HG02588 (cell line): ENCODE data around the gene PSMA7.

Experiments
- ATAC-seq: cut with Tn5 transposase; IDR thresholded peaks from one replicate; pipeline ENCODE4 v1.9.1; 2021; ENCODE audit warnings: mild to moderate bottlenecking, moderate library complexity; ENCODE audit not compliant: unreplicated experiment

Gene PSMA7

GRCh38 chr20:62137478-62138203 is 5.6 kb downstream of the PSMA7 start:
- no peak for ATAC-seq

GRCh38 chr20:62137092-62137384 is 6.2 kb downstream of the PSMA7 start:
- ATAC-seq: no peak

GRCh38 chr20:62136283-62137091 is 6.7 kb downstream of the PSMA7 start:
- no peak for ATAC-seq

GRCh38 chr20:62135573-62136266 is 7.5 kb downstream of the PSMA7 start:
- ATAC-seq: no peak

- no peak for ATAC-seq
These were observed 8.4 kb downstream of the PSMA7 start for GRCh38 chr20:62134735-62135231.

GRCh38 chr20:62133864-62134263 is 9.3 kb downstream of the PSMA7 start:
- no peak for ATAC-seq

- ATAC-seq: no peak
These were observed 9.9 kb downstream of the PSMA7 start for GRCh38 chr20:62133051-62133845.

- ATAC-seq: no peak
These were observed 10.8 kb downstream of the PSMA7 start for GRCh38 chr20:62132421-62132820.

GRCh38 chr20:62131560-62132320 is 11.5 kb downstream of the PSMA7 start:
- ATAC-seq: no peak

- ATAC-seq: no peak
These were observed 13.3 kb downstream of the PSMA7 start for GRCh38 chr20:62129731-62130531.

- no peak for ATAC-seq
These were observed 14.7 kb downstream of the PSMA7 start for GRCh38 chr20:62128502-62128901.

GRCh38 chr20:62127799-62128198 is 15.4 kb downstream of the PSMA7 start:
- ATAC-seq: no peak

- ATAC-seq: no peak
These were observed 17.1 kb downstream of the PSMA7 start for GRCh38 chr20:62126141-62126540.

- ATAC-seq: no peak
These were observed 19.6 kb downstream of the PSMA7 start for GRCh38 chr20:62123450-62124118.

- ATAC-seq: peak; percentile 18
These were observed 20.3 kb downstream of the PSMA7 start for GRCh38 chr20:62122654-62123449.

- peak; percentile 74 for ATAC-seq
These were observed 21.2 kb downstream of the PSMA7 start, which contains the start of gene LSM14B for GRCh38 chr20:62121776-62122653. Gene LSM14B, plus strand, starts transcription at chr20:62122475. Its CDS starts 192 bp downstream, at chr20:62122667.
